Endodermal cell (in vitro differentiated cells): ENCODE measurements around the gene SOX6. TPM values are rescaled to one million over a fixed set of nuclear protein-coding genes. Genes with fewer than 3 reads are reported as not detected.

Source experiments
- DNase-seq: peaks from one replicate; pipeline ENCODE4 v3.0.0-alpha.2; 2017
- H3K27ac ChIP-seq: 2 replicates; pipeline ENCODE4 v1.5.1; 2013; ENCODE audit warnings: mild to moderate bottlenecking, low read depth, low read length, moderate library complexity
- H3K27me3 ChIP-seq: 2 replicates; pipeline ENCODE4 v1.6.1; 2013; ENCODE audit warnings: mild to moderate bottlenecking, low read length, moderate library complexity; ENCODE audit not compliant: insufficient read depth, control insufficient read depth, poor library complexity, severe bottlenecking
- H3K36me3 ChIP-seq: 2 replicates; pipeline ENCODE4 v1.7.0; 2013; ENCODE audit warnings: mild to moderate bottlenecking, low read length, moderate library complexity; ENCODE audit not compliant: control insufficient read depth, insufficient read depth
- H3K4me1 ChIP-seq: one replicate; pipeline ENCODE4 v1.7.0; 2013; ENCODE audit warnings: low read length; ENCODE audit not compliant: control insufficient read depth, insufficient read depth
- H3K4me3 ChIP-seq: 2 replicates; pipeline ENCODE4 v1.5.1; 2013; ENCODE audit warnings: mild to moderate bottlenecking, low read length, moderate library complexity
- H3K9ac ChIP-seq: 2 replicates; pipeline ENCODE4 v1.6.1; 2013; ENCODE audit warnings: mild to moderate bottlenecking, low read length, moderate library complexity; ENCODE audit not compliant: poor library complexity, severe bottlenecking; ENCODE audit errors: extremely low read depth
- H3K9me3 ChIP-seq: 2 replicates; pipeline ENCODE4 v1.6.1; 2013; ENCODE audit warnings: mild to moderate bottlenecking, low read length, moderate library complexity; ENCODE audit not compliant: control insufficient read depth
- H3K27ac Mint-ChIP-seq: 2 replicates; pipeline ENCODE4 v1.8.0; 2020; ENCODE audit warnings: mixed read lengths
- H3K27me3 Mint-ChIP-seq: 2 replicates; pipeline ENCODE4 v1.8.0; 2021; ENCODE audit warnings: mild to moderate bottlenecking, mixed read lengths; ENCODE audit not compliant: insufficient read depth
- H3K36me3 Mint-ChIP-seq: 2 replicates; pipeline ENCODE4 v1.8.0; 2020; ENCODE audit warnings: low read depth, mixed read lengths
- H3K4me1 Mint-ChIP-seq: 2 replicates; pipeline ENCODE4 v1.8.0; 2020; ENCODE audit warnings: mixed read lengths
- H3K4me3 Mint-ChIP-seq: 2 replicates; pipeline ENCODE4 v1.8.0; 2020; ENCODE audit warnings: mild to moderate bottlenecking, moderate library complexity, mixed read lengths
- H3K9me3 Mint-ChIP-seq: 2 replicates; pipeline ENCODE4 v1.8.0; 2020; ENCODE audit warnings: mild to moderate bottlenecking, mixed read lengths
- CTCF ChIP-seq: fragments of 200-600 bp; sonication (generic); conservative IDR thresholded peaks from 2 replicates; pipeline ENCODE4 v1.5.0; 2021; ENCODE audit warnings: antibody characterized with exemption, mild to moderate bottlenecking
- WGBS, 2 experiments: methylation state at CpG; one replicate each; pipeline versions ENCODE4 v1.1.5 to v1.1.7; 2013; ENCODE audit warnings: missing lambda C conversion rate in 2 of 2, mixed read lengths in 1 of 2; ENCODE audit not compliant: insufficient coverage in 1 of 2, insufficient read length in 1 of 2; 5-methylcytosine and 5-hydroxymethylcytosine counted together
- total RNA-seq, 2 donors: library from RNA; stranded (reverse); fragmentation: NEBNext Ultra II Directional in 1 of 2; extraction: Animal tissue kit (Norgen Biotek cat#: 25700) in 1 of 2; gene quantifications; 2 replicates in 1 of 2; 3 replicates in 1 of 2; pipeline ENCODE4 v1.2.1, GENCODE V29; 2021

The SOX6 gene
- total RNA-seq, 2 donors from 2014 or later = 0.13 to 0.20 TPM

DNA sequence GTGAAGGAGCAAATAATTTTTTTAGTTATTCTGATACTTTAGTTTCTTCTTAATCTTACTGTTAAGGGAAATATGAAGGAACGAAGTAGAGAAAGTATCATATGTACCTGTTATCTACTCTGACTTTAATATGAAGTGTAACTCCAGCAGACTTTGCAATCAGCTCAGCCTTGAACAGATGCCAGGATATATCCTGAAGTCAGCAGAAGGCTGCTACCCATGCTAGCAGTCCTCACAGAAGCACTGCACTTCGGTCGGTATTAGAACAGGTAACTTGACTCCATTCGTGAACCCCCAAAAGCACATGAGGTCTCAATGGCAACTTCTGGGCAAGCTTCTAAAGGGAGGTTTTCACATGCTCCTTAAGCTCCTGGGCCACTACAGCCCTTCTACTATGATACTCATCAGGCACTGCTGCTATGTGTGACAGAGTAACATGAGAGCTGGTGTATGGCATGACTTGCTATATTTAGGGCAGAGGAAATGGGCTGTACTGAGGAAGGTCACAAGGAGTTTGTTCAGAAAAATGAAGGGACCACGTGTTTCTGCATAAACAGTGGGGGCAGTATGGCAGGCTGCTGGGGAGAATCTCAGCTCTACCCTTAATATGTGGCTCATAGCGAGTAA, 344.1 kb downstream of the SOX6 start:
- H3K4me3 Mint-ChIP-seq = no peak overlapping the region
- H3K4me1 ChIP-seq = no peaks in the 10 kb centered on the region

DNA sequence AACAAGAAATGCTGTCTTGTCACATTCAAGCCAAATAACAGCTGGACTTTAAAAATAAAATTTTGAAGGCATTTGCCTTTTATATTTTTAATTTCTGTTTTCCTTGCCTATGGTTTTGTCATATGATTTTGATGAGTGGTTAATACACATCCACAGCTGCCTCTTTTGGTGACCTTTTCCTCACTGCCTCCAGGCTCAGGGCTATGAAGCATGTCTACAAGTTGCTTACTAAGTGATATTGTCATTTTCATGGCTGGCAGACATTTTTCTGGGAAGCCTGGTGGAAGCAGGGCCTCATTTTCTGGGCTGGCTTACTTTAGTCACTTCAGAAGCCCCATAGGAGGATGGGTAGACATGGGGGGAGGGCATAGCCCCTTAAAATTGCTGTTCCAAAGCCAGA, 344.9 kb downstream of the SOX6 start:
- H3K36me3 Mint-ChIP-seq = no peaks in the 10 kb centered on the region
- no peaks in the 10 kb centered on the region for H3K4me1 Mint-ChIP-seq
- Histone ChIP-seq H3K9ac (no peak overlapping the region), H3K9me3 (no peaks in the 10 kb centered on the region), H3K27me3 (no peaks in the 10 kb centered on the region), H3K4me1 (no peaks in the 10 kb centered on the region), H3K36me3 (no peaks in the 10 kb centered on the region), H3K4me3 (no peak overlapping the region), H3K27ac (no peak overlapping the region)
- H3K4me3 Mint-ChIP-seq = no peak overlapping the region
- no peak overlapping the region for H3K27ac Mint-ChIP-seq
- no peak for TF ChIP-seq CTCF
- H3K9me3 Mint-ChIP-seq = no peaks in the 10 kb centered on the region
- peaks cover 12% of the 10 kb centered on the region for H3K27me3 Mint-ChIP-seq
- no peak for DNase-seq

More for the DNA sequence above, 344.1 kb downstream of the SOX6 start:
- peaks cover 6% of the 10 kb centered on the region for H3K27me3 Mint-ChIP-seq
- no peaks in the 10 kb centered on the region for H3K9me3 ChIP-seq
- 89 to 94% methylated on average over 5 to 6 of the region's 6 CpGs for WGBS, 2 experiments
- no peaks in the 10 kb centered on the region for H3K36me3 Mint-ChIP-seq
- DNase-seq = no peak
- no peaks in the 10 kb centered on the region for H3K4me1 Mint-ChIP-seq
- H3K4me3 ChIP-seq = no peak overlapping the region
- no peak overlapping the region for H3K9ac ChIP-seq
- no peak overlapping the region for H3K27ac Mint-ChIP-seq
- no peaks in the 10 kb centered on the region for H3K9me3 Mint-ChIP-seq
- TF ChIP-seq CTCF = no peak
- no peaks in the 10 kb centered on the region for H3K36me3 ChIP-seq
- no peak overlapping the region for H3K27ac ChIP-seq
- no peaks in the 10 kb centered on the region for H3K27me3 ChIP-seq

- no peak for TF ChIP-seq CTCF
- 80% methylated on average over 1 of the region's 1 CpG; no CpG with 5 or more reads in 1 of the 2 experiments for WGBS, 2 experiments
- H3K27ac Mint-ChIP-seq = no peak overlapping the region
- H3K36me3 ChIP-seq = no peaks in the 10 kb centered on the region
- H3K4me1 ChIP-seq = no peaks in the 10 kb centered on the region
- H3K36me3 Mint-ChIP-seq = no peaks in the 10 kb centered on the region
- no peak overlapping the region for H3K27ac ChIP-seq
- no peaks in the 10 kb centered on the region for H3K27me3 ChIP-seq
- no peaks in the 10 kb centered on the region for H3K9me3 ChIP-seq
- no peak overlapping the region for H3K4me3 Mint-ChIP-seq
- no peak overlapping the region for H3K4me3 ChIP-seq
- no peak overlapping the region for H3K9ac ChIP-seq
- no peak for DNase-seq
- H3K27me3 Mint-ChIP-seq = peaks cover 18% of the 10 kb centered on the region
- H3K4me1 Mint-ChIP-seq = no peaks in the 10 kb centered on the region
- no peaks in the 10 kb centered on the region for H3K9me3 Mint-ChIP-seq
Measured at GRCh38 chr11:16009021-16009420, 347.3 kb downstream of the SOX6 start.
